Measurements from ENCODE around the gene ZNF618.

Gene ZNF618

DNA sequence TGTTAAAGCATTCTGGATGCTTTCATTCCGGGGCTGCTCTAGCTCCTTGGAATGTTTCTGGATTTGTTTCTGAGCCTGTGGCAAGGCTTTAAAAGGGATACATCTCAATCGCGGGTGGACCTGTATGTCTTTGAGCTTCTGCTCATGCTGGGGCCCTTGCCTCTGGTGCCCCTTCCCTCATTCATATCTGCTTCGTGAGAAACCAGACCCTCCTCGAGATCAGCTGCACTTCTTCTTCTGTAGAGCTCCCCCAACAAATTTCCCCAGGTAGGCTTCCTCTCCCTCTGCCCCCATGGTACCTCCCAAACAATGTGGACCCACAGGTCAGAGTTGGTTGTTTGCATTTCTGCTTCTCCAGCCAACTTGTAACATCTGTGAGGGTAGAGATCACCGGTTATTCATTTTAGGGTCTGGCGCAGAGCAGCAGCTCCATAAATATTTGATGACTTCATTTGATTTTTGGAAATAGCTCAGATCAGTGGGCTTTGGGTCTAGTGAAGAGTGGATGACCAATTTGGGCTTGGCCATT is 6.6 kb downstream of the ZNF618 start:
- DNase-seq: no peak

GRCh38 chr9:113885183-113886025 is 9.3 kb downstream of the ZNF618 start:
- DNase-seq: no peak

GRCh38 chr9:113886026-113886369 is 9.9 kb downstream of the ZNF618 start:
- no peak for DNase-seq

GRCh38 chr9:113886466-113886865 is 10.4 kb downstream of the ZNF618 start:
- DNase-seq: peak in 1 of 2 donors; percentile 10

GRCh38 chr9:113886933-113887332 is 10.8 kb downstream of the ZNF618 start:
- peak in 1 of 2 donors; percentile 18 for DNase-seq

DNA sequence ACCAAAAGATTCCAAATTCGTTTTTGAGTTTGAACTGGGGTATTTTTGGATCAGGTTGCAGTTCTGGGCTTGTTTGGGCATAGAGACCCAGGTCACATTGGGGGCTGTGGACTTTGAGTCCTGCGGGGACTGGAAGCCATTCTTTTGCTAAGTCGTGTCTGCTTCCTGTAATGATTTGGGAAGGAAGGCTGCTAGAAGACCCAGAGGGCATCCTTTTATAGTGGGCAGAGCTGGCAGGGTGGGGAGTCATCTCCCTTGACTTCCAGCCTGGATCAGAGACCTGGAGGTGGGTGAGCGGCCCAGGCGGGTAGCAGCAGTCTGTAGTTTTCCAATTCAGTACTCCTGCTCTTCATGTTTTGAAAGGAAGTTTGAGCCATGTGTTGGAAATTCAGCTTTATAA is 11.3 kb downstream of the ZNF618 start:
- DNase-seq: no peak

GRCh38 chr9:113888336-113888735 is 12.2 kb downstream of the ZNF618 start:
- DNase-seq: no peak

DNA sequence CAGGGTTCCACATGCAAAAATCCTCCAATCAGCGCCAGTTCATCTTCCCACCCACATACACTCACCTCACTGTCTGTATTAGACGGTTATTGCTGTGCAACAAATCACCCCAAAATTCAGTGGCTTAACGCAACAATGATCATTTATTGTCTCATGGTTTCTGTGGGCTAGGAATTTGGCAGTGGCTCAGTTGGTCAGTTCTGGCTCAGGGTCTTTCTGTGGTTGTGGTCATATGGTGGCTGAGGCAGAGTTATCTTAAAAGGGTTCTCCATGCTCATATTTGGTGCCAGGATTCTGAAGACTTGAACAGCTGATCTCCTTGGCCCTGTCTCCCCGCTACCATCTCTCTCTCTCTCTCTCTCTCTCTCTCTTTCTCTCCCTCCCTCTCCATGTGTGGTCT is 12.9 kb downstream of the ZNF618 start:
- DNase-seq: no peak

DNA sequence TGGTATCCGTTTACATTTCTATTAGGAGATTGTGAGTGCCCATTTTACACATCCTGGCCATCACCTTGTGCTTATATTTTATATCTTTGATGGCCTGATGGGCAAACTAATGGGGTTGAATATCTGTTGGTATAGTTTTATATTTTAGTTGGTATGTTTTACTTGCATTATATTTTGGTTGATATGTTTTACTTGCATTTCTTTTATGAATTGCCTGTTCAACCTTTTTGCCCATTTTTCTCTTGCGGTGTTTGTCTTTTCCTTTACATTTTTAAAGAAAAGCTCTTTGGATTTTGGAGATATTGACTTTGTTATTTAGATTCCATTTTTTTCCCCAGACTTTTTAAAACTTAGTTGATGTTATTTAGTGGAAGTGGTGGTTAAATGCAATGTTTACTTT is 14.6 kb downstream of the ZNF618 start:
- DNase-seq: no peak

- DNase-seq: no peak
Observed at GRCh38 chr9:113892861-113893491, 16.9 kb downstream of the ZNF618 start.

GRCh38 chr9:113894166-113894565 is 18.1 kb downstream of the ZNF618 start:
- DNase-seq: no peak

DNA sequence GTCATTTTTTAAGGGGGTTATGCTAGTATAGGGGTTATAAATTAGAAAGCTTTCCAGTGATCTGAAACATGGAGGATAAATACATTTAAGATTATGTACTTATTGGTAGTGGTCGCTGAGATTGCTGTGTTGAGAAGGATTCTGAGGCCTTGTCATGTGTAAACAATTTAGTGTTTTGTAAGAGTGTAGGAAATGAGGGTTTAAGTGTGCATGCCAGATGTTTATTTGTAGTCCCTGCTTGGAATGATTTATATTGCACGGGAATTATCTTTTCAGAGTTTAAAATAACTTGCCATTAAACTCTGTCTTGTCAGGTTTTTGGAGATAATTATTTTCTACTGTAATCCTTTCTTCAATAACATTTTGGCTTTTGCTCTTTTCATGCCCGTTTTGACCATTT is 19.4 kb downstream of the ZNF618 start:
- DNase-seq: no peak

- no peak for DNase-seq
Observed at GRCh38 chr9:113896713-113897112, 20.6 kb downstream of the ZNF618 start.

DNA sequence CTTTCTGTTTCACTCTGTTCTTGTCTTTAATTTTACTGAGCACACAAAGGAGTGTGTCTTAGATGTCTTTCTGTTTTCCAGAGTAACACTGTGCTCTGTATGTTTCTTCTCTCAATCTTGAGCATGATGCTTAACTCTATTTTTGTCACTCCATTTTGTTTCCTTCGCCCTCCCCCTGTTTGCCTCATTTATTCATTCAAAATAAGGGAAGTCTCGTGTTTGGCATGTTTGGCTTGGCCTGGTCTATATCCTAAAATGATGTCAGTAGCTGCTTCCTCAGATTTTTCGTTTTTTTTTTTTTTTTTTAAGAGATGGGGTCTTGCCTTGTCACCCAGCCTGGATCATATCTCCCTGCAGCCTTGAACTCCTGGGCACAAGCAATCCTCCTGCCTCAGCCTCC is 22.0 kb downstream of the ZNF618 start:
- no peak for DNase-seq

GRCh38 chr9:113898596-113898995 is 22.5 kb downstream of the ZNF618 start:
- no peak for DNase-seq

- DNase-seq: no peak
Observed at GRCh38 chr9:113899205-113899604, 23.1 kb downstream of the ZNF618 start.

GRCh38 chr9:113901221-113901688 is 25.1 kb downstream of the ZNF618 start:
- no peak for DNase-seq

- DNase-seq: no peak
Observed at GRCh38 chr9:113903514-113904077, 27.5 kb downstream of the ZNF618 start.

DNA sequence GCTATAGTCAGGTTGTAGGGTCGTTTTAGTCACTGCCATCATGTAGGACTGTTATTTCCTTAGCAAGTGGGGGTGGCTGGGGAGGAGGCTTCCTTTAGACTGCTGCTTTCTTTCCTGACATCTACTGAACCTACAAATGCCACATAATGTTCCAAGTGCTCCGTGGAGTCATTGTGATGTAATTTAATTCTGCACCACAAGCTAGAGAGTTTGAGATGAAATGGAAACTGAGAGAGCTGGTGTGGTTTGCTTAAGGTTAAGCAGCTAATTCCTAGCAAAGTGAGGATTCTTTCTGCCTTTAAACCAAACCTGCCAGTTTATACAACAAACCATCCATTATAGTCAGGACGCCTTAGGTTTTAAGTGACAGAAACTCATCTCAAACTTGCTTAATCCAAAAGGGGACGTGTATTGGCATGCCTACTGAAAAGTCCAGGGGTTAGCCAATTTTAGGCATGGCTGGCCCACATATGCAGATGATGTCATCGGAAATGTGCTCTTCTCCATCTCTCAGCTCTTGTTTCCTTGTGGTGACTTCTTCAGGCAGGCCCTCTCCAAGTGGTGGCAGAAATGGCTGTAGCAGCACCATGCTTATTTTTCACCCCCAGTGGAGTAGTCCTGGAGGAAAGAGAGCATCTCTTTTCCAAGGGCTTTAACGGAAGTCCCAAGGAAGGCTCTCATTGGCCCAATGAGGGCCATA is 30.5 kb downstream of the ZNF618 start:
- DNase-seq: no peak

- DNase-seq: no peak
Observed at GRCh38 chr9:113907282-113907681, 31.2 kb downstream of the ZNF618 start.

DNA sequence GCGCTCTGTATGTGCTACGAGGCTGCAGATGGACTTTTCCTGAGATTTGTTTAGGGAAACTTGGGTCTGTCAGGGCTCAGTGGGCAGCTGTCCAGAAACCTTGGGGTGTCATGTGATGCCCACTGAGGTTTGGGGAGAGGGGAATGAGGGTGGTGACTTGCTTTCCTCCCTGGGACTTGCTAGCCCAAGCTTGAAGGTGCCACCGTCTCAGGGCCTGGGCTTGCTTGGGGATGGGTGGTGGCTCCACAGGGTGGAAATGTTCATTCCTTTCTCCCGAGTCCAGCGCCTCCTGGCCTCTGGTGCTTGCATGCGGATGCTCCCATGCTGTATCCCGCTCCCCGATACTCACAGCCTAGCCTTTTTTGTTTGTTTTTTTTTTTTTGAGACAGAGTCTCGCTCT is 33.3 kb downstream of the ZNF618 start:
- DNase-seq: no peak

DNA sequence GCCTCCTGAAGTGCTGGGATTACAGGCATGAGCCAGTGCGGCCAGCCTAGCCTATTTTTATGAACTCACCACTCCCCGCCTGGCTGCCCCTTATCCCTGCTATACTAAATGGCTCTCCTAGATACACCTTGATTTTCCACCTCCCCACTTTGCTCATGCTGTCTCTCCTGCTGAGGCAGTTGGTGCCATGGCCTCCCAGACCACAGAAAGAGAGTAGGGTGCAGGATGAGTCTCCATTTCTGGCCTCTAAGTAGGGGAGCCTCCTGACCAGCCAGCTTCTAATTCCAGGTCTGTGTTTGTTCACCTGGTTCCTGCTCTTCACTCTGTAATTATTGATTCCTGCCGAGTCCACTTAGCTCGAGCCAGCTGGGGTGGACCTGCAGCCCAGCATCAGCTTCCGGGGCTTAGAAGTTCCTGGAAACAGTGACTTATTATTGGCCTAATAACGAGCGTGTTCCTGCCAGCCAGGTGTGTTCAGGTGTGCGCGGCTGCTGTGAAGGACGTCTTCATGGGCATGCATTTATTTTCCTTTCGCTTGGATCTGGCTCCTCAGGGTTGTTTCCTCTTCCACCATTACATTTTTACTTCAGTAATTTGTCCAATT is 34.0 kb downstream of the ZNF618 start:
- no peak for DNase-seq

All from CD4-positive, alpha-beta T cell treated with Interleukin-4 for 1 hour (primary cell).